ENCODE measurements around the gene HPS4. TPM values are rescaled to one million over a fixed set of nuclear protein-coding genes. Genes with fewer than 3 reads are reported as not detected.
A peak's percentile ranks its signal among the peaks of the same experiment; 100 is the strongest.

The HPS4 gene
- total and polyA plus RNA-seq, 10 of the 15 experiments (the other 5 are each of a cell fraction or from before 2014, with no cell fraction given): 11.7 to 36.7 (median 30.8) TPM

- TF ChIP-seq ZNF207 (IDR thresholded peaks at IDR 0.05; ENCODE audit: borderline replicate concordance) (no peak), ZBTB33 (IDR thresholded peaks at IDR 0.05) (no peak), PKNOX1 (IDR thresholded peaks at IDR 0.05) (no peak), MYB (IDR thresholded peaks at IDR 0.05; ENCODE audit: borderline replicate concordance, low read depth, low read length) (no peak), MLLT1 (IDR thresholded peaks at IDR 0.05) (no peak), POLR2AphosphoS5 (IDR thresholded peaks at IDR 0.05; ENCODE audit: low read length) (no peak)
Measured at GRCh38 chr22:26481112-26481693, 2.4 kb downstream of the HPS4 start (continued).

- peaks cover 29% of the 10 kb centered on the region for H3K4me1 ChIP-seq (ENCODE audit: control insufficient read depth, insufficient read depth, low read length)
- 8% methylated on average over 2 of the region's 2 CpGs for WGBS (ENCODE audit: insufficient coverage, insufficient replicate concordance, low lambda C conversion rate, missing lambda C conversion rate)
- TF ChIP-seq SPI1 (IDR thresholded peaks at IDR 0.05; ENCODE audit: borderline replicate concordance, insufficient read depth, low read depth, low read length) (no peak), RB1 (IDR thresholded peaks at IDR 0.05; ENCODE audit: borderline replicate concordance) (no peak), POLR2AphosphoS2 (IDR thresholded peaks at IDR 0.05; ENCODE audit: low read depth, low read length) (no peak), BCLAF1 (IDR thresholded peaks at IDR 0.05) (no peak), RAD21 (IDR thresholded peaks at IDR 0.05; ENCODE audit: insufficient read depth, low read depth, low read length) (no peak)
Measured at GRCh38 chr22:26480611-26480932, 3.0 kb downstream of the HPS4 start.

More at GRCh38 chr22:26480611-26480932, 3.0 kb downstream of the HPS4 start:
- ChIA-PET RAD21 (ENCODE audit: unreplicated experiment) (interaction anchor here (1.8 kb wide), 1 partner anchor 116 kb away, joined by 7 read pairs; no protein-coding TSS in a partner anchor), SMC1A (ENCODE audit: uncharacterized antibody, unreplicated experiment) (interaction anchor here (1.8 to 4.3 kb wide), 2 partner anchors 15 to 116 kb away, joined by 4 to 17 read pairs; no protein-coding TSS in a partner anchor), CTCF (interaction anchor here (1.2 to 7.1 kb wide), 6 partner anchors 19 to 192 kb away, joined by 3 to 47 read pairs (median 10); no protein-coding TSS in a partner anchor), POLR2A (interaction anchor here (1.0 kb wide), 1 partner anchor 185 kb away, joined by 3 read pairs; no protein-coding TSS in a partner anchor)
- H3K36me3 ChIP-seq (ENCODE audit: control insufficient read depth in 2 of 2, insufficient read depth in 2 of 2, low read length in 1 of 2): peaks cover 0 to 3% of the 10 kb centered on the region in 2 experiments; a peak in 2 of 4 replicates
- FAIRE-seq: no peak
- H3K9me3 ChIP-seq (replicated peaks; ENCODE audit: control insufficient read depth, insufficient read depth, low read length): no peaks in the 10 kb centered on the region
- no peak for ATAC-seq
- in situ Hi-C loops (cut with MboI): no loop called here
- no peak overlapping the region for H2AFZ ChIP-seq (ENCODE audit: control insufficient read depth, low read depth, low read length)
- peak overlapping the region; percentile 88 for H3K27ac ChIP-seq (ENCODE audit: control insufficient read depth, insufficient read depth)
- peak overlapping the region; percentile 97 for H3K4me2 ChIP-seq (ENCODE audit: control insufficient read depth, insufficient read depth)
- no peaks in the 10 kb centered on the region for H4K20me1 ChIP-seq (ENCODE audit: control insufficient read depth, insufficient read depth)
- intact Hi-C loops (cut with micrococcal nuclease; ENCODE audit: unreplicated experiment): loop anchor here (5.0 kb wide), 1 partner anchor 48 kb away; no protein-coding TSS in a partner anchor
- no peaks in the 10 kb centered on the region for H3K27me3 ChIP-seq (replicated peaks in 1 of 2; ENCODE audit: control insufficient read depth in 2 of 2, insufficient read depth in 2 of 2, low read length in 1 of 2)
- no TSS peak for BruUV-seq (replicated peaks)
- DNase-seq (ENCODE audit: low read depth, low spot score): no peak
- H3K9ac ChIP-seq (ENCODE audit: control insufficient read depth, insufficient read depth, low read length): peak overlapping the region; percentile 84
- peaks cover 62% of the 10 kb centered on the region for H3K79me2 ChIP-seq (ENCODE audit: control insufficient read depth, insufficient read depth, low read length)
- peak overlapping the region; percentile 97 for H3K4me3 ChIP-seq

All from GM12878 (cell line).